ENCODE data around the gene IMPDH1. TPM values are rescaled to one million over a fixed set of nuclear protein-coding genes. Genes with fewer than 3 reads are reported as not detected.

IMPDH1 gene
- total RNA-seq, 2 experiments from 2014 or later: 26.5 to 27.0 TPM

- H3K4me3 Mint-ChIP-seq: no peak overlapping the region
- DNase-seq (no peak), ATAC-seq (ENCODE audit: poor library complexity) (no peak)
- H3K27me3 ChIP-seq (ENCODE audit: control insufficient read depth in 1 of 2, insufficient read depth in 2 of 2, low read length in 2 of 2): no peaks in the 10 kb centered on the region
- H3K4me1 ChIP-seq (ENCODE audit: insufficient read depth, low read length): peaks cover 4% of the 10 kb centered on the region
- peaks cover 9% of the 10 kb centered on the region for H3K4me1 Mint-ChIP-seq (ENCODE audit: low read depth)
- H3K9me3 ChIP-seq (ENCODE audit: control insufficient read depth in 1 of 2, insufficient read depth in 1 of 2, low read length in 2 of 2): no peaks in the 10 kb centered on the region
- H3K27ac ChIP-seq (ENCODE audit: low read depth in 1 of 2, low read length in 2 of 2): no peak overlapping the region
- peaks cover 76% of the 10 kb centered on the region for H3K36me3 Mint-ChIP-seq (ENCODE audit: low read depth)
- POLR2A ChIA-PET: no interaction called here
- H3K4me3 ChIP-seq (ENCODE audit: low read length): no peak overlapping the region
- H3K27me3 Mint-ChIP-seq: no peaks in the 10 kb centered on the region
- CTCF ChIA-PET: interaction anchor here (1.2 to 4.7 kb wide), 5 partner anchors 9 to 62 kb away, joined by 3 to 55 read pairs (median 4); no protein-coding TSS in a partner anchor
- H3K9me3 Mint-ChIP-seq: no peaks in the 10 kb centered on the region
- no peak overlapping the region for H3K27ac Mint-ChIP-seq
- peak; percentile 5 for TF ChIP-seq CTCF (IDR thresholded peaks at IDR 0.05)
- H3K36me3 ChIP-seq (ENCODE audit: insufficient read depth, low read length): peaks cover 72% of the 10 kb centered on the region
- intact Hi-C loops (cut with DNase I, micrococcal nuclease): loop anchor here (1.0 to 2.0 kb wide), 3 partner anchors 27 to 63 kb away; no protein-coding TSS in a partner anchor
These were observed 11.0 kb downstream of the IMPDH1 start for GRCh38 chr7:128398841-128399135.

- intact Hi-C loops (cut with DNase I, micrococcal nuclease): loop anchor here (1.0 to 2.0 kb wide), 3 partner anchors 27 to 63 kb away; no protein-coding TSS in a partner anchor
- peak in 12 of 14 experiments; percentile 26 to 63 (median 35) for DNase-seq
- ChIA-PET CTCF (interaction anchor here (1.0 to 4.7 kb wide), 8 partner anchors 10 to 63 kb away, joined by 3 to 55 read pairs (median 4); no protein-coding TSS in a partner anchor), POLR2A (interaction anchor here (1.1 to 1.2 kb wide), 2 partner anchors 11 to 29 kb away, joined by 3 to 5 read pairs; no protein-coding TSS in a partner anchor)
- Mint-ChIP-seq H3K27me3 (no peaks in the 10 kb centered on the region), H3K4me3 (no peak overlapping the region), H3K9me3 (no peaks in the 10 kb centered on the region), H3K4me1 (ENCODE audit: low read depth) (peaks cover 5% of the 10 kb centered on the region), H3K27ac (no peak overlapping the region), H3K36me3 (ENCODE audit: low read depth) (peaks cover 72% of the 10 kb centered on the region)
- Histone ChIP-seq H3K4me3 (ENCODE audit: low read length) (no peak overlapping the region), H3K4me1 (ENCODE audit: insufficient read depth, low read length) (peaks cover 2% of the 10 kb centered on the region), H3K9me3 (ENCODE audit: control insufficient read depth in 1 of 2, insufficient read depth in 1 of 2, low read length in 2 of 2) (no peaks in the 10 kb centered on the region), H3K27ac (ENCODE audit: low read depth in 1 of 2, low read length in 2 of 2) (no peak overlapping the region), H3K36me3 (ENCODE audit: insufficient read depth, low read length) (peaks cover 75% of the 10 kb centered on the region), H3K27me3 (ENCODE audit: control insufficient read depth in 1 of 2, insufficient read depth in 2 of 2, low read length in 2 of 2) (no peaks in the 10 kb centered on the region)
- TF ChIP-seq CTCF (IDR thresholded peaks at IDR 0.05): peak; percentile 98
- peak; percentile 68 for ATAC-seq (ENCODE audit: poor library complexity)
These were observed 11.6 kb downstream of the IMPDH1 start for GRCh38 chr7:128398016-128398840.

- no peak overlapping the region for H3K27ac Mint-ChIP-seq
- ChIA-PET POLR2A (no interaction called here), CTCF (interaction anchor here (0.8 to 4.7 kb wide), 3 partner anchors 29 to 31 kb away, joined by 3 to 55 read pairs (median 5); no protein-coding TSS in a partner anchor)
These were observed 13.4 kb downstream of the IMPDH1 start for GRCh38 chr7:128396357-128396756.

More at GRCh38 chr7:128396357-128396756, 13.4 kb downstream of the IMPDH1 start:
- Histone ChIP-seq H3K27ac (ENCODE audit: low read depth in 1 of 2, low read length in 2 of 2) (no peak overlapping the region), H3K27me3 (ENCODE audit: control insufficient read depth in 1 of 2, insufficient read depth in 2 of 2, low read length in 2 of 2) (no peaks in the 10 kb centered on the region), H3K36me3 (ENCODE audit: insufficient read depth, low read length) (peaks cover 74% of the 10 kb centered on the region), H3K4me3 (ENCODE audit: low read length) (no peak overlapping the region), H3K4me1 (ENCODE audit: insufficient read depth, low read length) (peaks cover 2% of the 10 kb centered on the region), H3K9me3 (ENCODE audit: control insufficient read depth in 1 of 2, insufficient read depth in 1 of 2, low read length in 2 of 2) (no peaks in the 10 kb centered on the region)
- H3K9me3 Mint-ChIP-seq: no peaks in the 10 kb centered on the region
- DNase-seq: no peak
- peaks cover 60% of the 10 kb centered on the region for H3K36me3 Mint-ChIP-seq (ENCODE audit: low read depth)
- intact Hi-C loops (cut with DNase I, micrococcal nuclease): no loop called here
- no peak overlapping the region for H3K4me3 Mint-ChIP-seq
- TF ChIP-seq CTCF (IDR thresholded peaks at IDR 0.05): no peak
- no peaks in the 10 kb centered on the region for H3K27me3 Mint-ChIP-seq
- no peak for ATAC-seq (ENCODE audit: poor library complexity)
- no peaks in the 10 kb centered on the region for H3K4me1 Mint-ChIP-seq (ENCODE audit: low read depth)
